ENCODE data around the gene ZMIZ1.

ZMIZ1 gene

GRCh38 chr10:79158402-79159097 lies 89.8 kb downstream of the ZMIZ1 start:
- no peak for DNase-seq

GRCh38 chr10:79159141-79159651 lies 90.4 kb downstream of the ZMIZ1 start:
- DNase-seq, result peak; percentile 74

GRCh38 chr10:79159785-79160184 lies 91.0 kb downstream of the ZMIZ1 start:
- DNase-seq, result peak; percentile 63

DNA sequence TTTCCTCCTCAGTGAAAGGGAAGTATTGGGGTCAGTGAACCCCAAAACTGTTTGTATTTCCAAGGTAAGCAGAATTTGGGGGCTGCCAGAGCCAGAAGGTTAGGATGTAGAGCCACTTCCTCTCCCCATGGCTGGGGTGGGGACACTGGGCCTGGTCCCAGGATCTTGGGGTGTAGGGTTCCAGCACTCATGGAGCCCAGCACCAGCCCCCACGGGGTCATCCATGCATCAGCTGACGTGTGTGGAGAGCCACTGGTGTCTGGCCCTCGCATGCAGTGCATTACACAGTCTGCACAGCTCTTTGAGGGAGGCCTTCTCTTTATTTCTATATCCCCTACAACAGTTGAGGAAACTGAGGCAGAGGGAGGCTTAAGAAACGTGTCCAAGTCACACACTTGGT lies 91.4 kb downstream of the ZMIZ1 start:
- DNase-seq, result no peak

DNA sequence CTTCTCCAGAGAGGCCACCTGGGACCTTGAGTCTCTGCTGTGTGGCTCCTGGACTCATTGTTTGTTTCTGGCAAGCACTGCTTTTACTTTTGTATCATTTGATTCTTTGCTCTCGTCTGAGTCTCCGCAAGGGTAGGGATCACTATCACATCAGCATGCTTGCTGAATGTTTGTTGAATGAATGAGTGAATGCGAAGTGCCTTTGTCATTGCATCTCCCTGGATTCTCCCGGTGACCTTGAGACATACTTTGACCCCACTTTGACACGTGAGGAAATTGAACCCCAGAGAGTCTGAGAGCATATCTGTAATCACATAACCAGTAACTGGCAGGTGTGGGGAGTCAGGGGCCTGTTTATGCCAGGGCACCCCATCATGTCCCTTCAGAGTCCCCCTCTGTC lies 92.8 kb downstream of the ZMIZ1 start:
- DNase-seq, result no peak

DNA sequence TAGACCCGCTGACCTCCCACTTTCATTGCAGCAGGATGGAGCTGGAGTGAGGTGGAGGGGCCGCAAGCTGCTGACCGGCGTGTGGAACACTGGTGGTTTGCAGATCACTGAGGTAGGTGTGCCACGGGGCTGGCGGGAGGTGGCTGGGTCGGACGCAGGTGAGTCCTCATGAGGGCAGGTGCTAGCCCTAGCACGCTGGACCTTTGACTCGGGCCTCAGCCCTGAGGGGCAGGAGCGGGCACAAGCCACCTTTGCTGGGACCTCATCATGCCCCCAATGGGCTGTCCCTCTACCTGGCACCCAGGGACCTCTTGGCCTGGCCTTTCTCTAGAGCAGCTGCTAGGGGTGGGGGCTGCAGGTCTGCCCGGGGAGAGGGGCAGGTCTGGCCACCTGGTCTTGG lies 93.3 kb downstream of the ZMIZ1 start:
- DNase-seq, result no peak

- no peak for DNase-seq
Measured at GRCh38 chr10:79162861-79163665, 94.3 kb downstream of the ZMIZ1 start.

DNA sequence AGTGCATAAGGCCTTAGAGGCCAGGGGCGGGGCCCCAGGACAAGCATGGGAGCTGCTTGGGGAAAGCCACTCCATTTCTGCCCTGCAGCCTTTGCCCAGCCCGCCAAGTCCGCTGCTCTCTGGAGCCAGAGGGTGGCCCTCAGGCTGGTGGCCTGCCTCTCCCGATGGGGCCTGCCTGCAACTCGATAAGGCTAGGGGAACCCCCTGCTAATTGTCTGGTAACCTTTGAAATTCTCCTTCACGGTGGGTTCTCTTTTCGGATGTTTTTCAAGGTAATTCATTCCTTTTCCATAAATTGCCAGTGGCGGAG lies 94.9 kb downstream of the ZMIZ1 start:
- no peak for DNase-seq

DNA sequence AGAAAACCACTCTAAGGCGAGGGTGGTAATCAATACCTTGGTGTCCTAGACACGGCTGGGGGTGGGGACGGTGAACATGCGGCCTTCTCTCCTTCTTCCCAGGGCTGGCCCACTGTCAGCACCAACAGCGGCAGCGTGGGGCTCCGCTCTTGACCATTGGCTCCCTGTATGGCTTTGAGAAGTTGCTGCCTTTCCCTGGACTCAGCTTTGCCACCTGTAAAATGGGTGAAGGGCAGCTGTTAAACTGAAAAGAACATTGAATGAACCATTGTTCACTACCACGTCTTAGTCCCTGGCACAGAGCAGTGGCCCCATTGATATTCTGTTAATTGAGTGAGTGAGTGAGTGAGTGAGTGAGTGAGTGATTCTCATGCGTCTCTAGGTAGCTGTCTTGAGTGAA lies 95.3 kb downstream of the ZMIZ1 start:
- no peak for DNase-seq

DNA sequence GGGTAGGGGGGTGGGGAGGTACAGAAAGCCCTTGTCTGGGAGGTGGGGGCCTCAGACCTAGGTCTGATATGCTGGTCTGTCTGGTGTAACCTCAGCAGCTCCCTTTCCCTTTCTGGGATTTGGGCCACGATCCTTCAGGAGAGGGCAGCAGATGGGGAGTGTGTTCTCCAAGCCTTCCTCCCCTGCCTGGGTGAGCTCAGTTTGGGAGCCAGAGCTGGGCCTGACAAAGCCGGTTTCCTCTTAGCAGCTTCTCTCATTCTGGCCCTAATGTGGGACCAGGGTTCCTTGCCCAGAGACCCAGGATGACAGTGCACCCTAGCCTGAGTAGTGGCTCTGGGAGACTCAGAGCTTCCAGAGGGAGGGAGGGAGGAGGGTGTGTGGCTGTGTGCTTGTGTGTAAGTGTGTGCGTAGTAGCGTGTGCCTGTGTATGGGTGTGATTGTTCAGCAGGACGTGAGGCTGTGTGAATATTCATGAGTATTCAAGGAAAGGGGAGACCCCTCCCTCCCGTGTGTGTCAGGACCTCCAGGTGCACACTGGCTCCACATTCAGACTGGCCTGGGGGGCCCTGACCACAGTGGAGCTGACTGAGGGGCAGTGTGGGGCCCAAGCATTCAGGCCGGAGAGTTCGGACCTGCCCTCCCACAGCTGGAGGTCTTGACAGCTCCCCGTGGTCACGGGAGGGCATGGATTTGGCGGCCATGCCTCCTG lies 96.5 kb downstream of the ZMIZ1 start:
- DNase-seq, result no peak

- DNase-seq, result no peak
Measured at GRCh38 chr10:79166312-79166721, 97.6 kb downstream of the ZMIZ1 start.

DNA sequence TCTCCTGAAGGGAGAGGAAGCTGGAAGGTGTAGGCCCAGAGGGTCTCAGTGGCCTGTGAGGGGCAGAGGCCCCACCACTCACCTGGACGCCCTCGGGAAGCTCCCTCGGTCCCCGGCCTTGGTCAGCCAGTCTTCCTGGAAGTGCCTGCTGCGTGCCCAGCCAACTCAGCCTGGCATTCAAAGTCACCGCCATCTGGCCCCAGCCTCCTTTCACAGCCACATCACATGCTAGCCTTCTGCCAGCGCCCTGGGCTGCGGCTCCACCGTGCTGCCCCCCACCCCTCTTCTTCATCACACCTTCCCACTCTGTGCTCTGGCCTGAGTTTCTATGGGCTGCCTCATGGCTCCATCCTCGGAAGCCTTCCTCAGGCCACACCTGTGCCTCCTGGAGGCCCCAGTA lies 98.0 kb downstream of the ZMIZ1 start:
- DNase-seq, result no peak

GRCh38 chr10:79167537-79167936 lies 98.8 kb downstream of the ZMIZ1 start:
- no peak for DNase-seq

- DNase-seq, result no peak
Measured at GRCh38 chr10:79168210-79168609, 99.4 kb downstream of the ZMIZ1 start.

DNA sequence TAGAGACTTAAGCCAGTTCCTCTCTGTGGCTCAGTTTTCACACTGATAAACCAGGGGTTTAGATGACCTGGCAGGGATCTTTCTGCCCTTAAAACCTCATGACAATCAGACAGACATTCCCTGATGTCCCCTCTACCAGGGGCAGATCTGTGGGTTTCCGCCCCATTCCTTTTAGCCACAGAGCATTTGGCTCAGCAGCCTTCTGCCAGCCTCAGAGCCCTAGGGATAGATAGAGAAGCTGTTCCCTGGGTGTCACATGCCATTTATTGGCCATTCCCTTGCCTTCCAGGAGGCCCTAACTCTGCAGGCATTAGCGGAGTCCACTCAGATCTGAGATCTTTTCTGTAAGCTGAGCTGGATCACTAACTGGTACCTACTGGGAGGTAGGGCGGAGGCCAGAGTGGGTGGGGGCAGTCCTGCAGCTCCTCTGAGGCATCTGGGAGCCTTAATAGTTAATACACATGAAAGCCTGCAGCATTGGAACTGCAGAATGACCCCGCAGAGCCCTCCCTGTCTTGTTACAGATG lies 101.5 kb downstream of the ZMIZ1 start:
- DNase-seq, result no peak

DNA sequence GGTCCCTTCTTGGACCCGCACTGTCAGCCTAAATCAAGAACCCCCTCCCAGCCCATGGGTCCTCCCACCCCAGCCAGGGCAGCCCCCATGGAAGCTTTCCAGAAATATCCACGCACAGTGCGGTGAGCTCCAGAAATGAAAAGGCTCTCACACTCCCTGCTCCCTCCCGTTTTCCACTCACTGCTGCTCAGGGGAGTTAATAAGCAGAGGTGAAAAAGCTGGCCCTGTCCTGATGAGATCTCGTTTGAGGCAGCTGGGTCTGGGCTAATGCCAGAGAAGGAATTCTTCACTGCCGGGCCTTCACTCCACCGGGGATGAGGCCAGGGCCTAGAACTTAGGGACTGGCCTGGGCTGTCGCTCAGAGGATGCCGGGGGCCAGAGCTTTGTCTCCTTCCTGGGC lies 102.2 kb downstream of the ZMIZ1 start:
- DNase-seq, result no peak

DNA sequence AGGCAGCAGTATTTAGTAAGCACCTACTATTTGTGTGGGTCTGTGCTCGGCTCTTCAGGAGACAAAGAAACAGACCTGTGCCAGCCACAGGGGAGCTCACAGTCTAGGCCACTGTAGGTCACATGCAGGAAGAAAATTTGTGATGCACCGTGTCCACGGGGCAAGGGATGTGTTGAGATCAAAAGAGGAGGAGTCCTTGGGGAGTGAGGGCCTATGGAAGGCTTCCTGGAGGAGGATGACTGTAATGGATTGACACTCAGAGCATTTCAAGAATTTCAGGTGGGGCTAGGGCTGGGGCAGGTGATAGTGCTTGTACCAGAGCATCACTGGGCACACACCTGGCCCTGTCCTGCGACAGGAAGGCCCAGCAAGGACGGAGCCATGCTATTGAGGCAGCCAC lies 102.7 kb downstream of the ZMIZ1 start:
- no peak for DNase-seq

DNA sequence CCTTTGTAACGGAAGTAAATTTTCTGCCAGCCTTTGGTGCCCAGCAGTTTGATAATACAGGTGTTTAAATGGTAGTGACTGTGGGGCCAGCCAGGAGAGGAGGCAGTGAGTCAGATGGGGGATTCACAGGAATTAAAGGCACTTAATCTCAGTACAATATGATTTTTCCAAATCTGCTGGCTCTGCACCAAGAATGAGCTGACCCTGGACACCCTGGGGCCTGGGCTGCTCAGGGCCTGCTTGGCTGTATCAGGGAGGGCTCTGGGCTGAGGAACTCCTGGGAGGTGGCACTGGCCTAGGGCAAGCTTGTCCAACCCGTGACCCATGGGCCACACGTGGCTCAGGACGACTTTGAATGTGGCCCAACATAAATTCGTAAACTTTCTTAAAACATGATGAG lies 104.1 kb downstream of the ZMIZ1 start:
- DNase-seq, result no peak

GRCh38 chr10:79173582-79174262 lies 105.0 kb downstream of the ZMIZ1 start:
- DNase-seq, result no peak

GRCh38 chr10:79176052-79176501 lies 107.3 kb downstream of the ZMIZ1 start:
- peak; percentile 50 for DNase-seq

- DNase-seq, result peak; percentile 44
Measured at GRCh38 chr10:79176949-79177602, 108.3 kb downstream of the ZMIZ1 start.

DNA sequence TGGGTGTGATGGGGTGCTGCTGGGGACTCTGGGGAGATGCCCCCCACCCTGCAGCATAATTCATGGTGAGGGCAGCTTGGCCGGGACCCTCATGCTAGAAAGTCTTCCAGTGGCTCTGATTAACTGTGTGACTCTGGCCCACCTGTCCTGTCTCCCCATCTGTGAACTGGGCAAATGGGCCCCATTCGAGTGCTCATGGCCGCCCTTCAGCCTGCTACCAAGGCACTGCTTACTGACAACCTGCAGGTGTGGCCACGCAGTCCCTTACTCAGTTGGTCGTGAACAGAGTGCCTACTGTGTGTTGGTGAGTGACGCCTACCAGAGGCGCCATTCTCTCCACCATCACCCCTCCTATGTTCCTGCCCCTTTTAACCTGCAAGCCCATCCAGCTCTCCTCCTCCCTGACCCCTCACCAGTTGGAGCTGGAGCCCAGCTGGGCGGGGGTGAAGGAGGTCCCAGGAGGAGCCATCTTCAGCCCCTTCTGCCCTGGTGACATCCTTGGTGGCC lies 109.4 kb downstream of the ZMIZ1 start:
- DNase-seq, result no peak
